ENCODE measurements around the gene MAGI3.
"Not testable (repeated sequence)": the region's sequence is repeated elsewhere in the genome, so short reads cannot be mapped to it uniquely, and the experiment has no call there.

MAGI3 gene

GRCh38 chr1:113565621-113566020, 175.3 kb downstream of the MAGI3 start:
- Histone ChIP-seq H3K36me3 (ENCODE audit: control insufficient read depth, insufficient read depth, low read length) (no peaks in the 10 kb centered on the region), H3K4me3 (replicated peaks; ENCODE audit: low read depth, low read length) (no peak overlapping the region), H3K27me3 (replicated peaks; ENCODE audit: control insufficient read depth, insufficient read depth, low read length) (no peaks in the 10 kb centered on the region)
- DNase-seq (ENCODE audit: extremely low read depth, insufficient read length), result no peak
- no peak for TF ChIP-seq CTCF (IDR thresholded peaks at IDR 0.05; ENCODE audit: insufficient read depth, low read length, poor library complexity, severe bottlenecking)

- no peaks in the 10 kb centered on the region for H3K27me3 ChIP-seq (replicated peaks; ENCODE audit: control insufficient read depth, insufficient read depth, low read length)
- H3K4me3 ChIP-seq (replicated peaks; ENCODE audit: low read depth, low read length), result no peak overlapping the region
- H3K36me3 ChIP-seq (ENCODE audit: control insufficient read depth, insufficient read depth, low read length), result no peaks in the 10 kb centered on the region
- TF ChIP-seq CTCF (IDR thresholded peaks at IDR 0.05; ENCODE audit: insufficient read depth, low read length, poor library complexity, severe bottlenecking), result no peak
- no peak for DNase-seq (ENCODE audit: extremely low read depth, insufficient read length)
These were observed 177.1 kb downstream of the MAGI3 start for GRCh38 chr1:113567427-113567826.

GRCh38 chr1:113575744-113576260, 185.5 kb downstream of the MAGI3 start:
- not testable (repeated sequence) for H3K36me3 ChIP-seq (ENCODE audit: control insufficient read depth, insufficient read depth, low read length); H3K4me3 ChIP-seq (replicated peaks; ENCODE audit: low read depth, low read length); DNase-seq (ENCODE audit: extremely low read depth, insufficient read length); H3K27me3 ChIP-seq (replicated peaks; ENCODE audit: control insufficient read depth, insufficient read depth, low read length)

- Histone ChIP-seq H3K36me3 (ENCODE audit: control insufficient read depth, insufficient read depth, low read length) (no peaks in the 10 kb centered on the region), H3K4me3 (replicated peaks; ENCODE audit: low read depth, low read length) (no peak overlapping the region), H3K27me3 (replicated peaks; ENCODE audit: control insufficient read depth, insufficient read depth, low read length) (no peaks in the 10 kb centered on the region)
- no peak for DNase-seq (ENCODE audit: extremely low read depth, insufficient read length)
- no peak for TF ChIP-seq CTCF (IDR thresholded peaks at IDR 0.05; ENCODE audit: insufficient read depth, low read length, poor library complexity, severe bottlenecking)
These were observed 186.0 kb downstream of the MAGI3 start for GRCh38 chr1:113576271-113576670.

GRCh38 chr1:113579256-113580018, 189.1 kb downstream of the MAGI3 start:
- H3K4me3 ChIP-seq (replicated peaks; ENCODE audit: low read depth, low read length), result no peak overlapping the region
- DNase-seq (ENCODE audit: extremely low read depth, insufficient read length), result no peak
- no peaks in the 10 kb centered on the region for H3K27me3 ChIP-seq (replicated peaks; ENCODE audit: control insufficient read depth, insufficient read depth, low read length)
- H3K36me3 ChIP-seq (ENCODE audit: control insufficient read depth, insufficient read depth, low read length), result no peaks in the 10 kb centered on the region
- no peak for TF ChIP-seq CTCF (IDR thresholded peaks at IDR 0.05; ENCODE audit: insufficient read depth, low read length, poor library complexity, severe bottlenecking)

GRCh38 chr1:113581323-113581722, 191.0 kb downstream of the MAGI3 start:
- no peak overlapping the region for H3K4me3 ChIP-seq (replicated peaks; ENCODE audit: low read depth, low read length)
- no peak for DNase-seq (ENCODE audit: extremely low read depth, insufficient read length)
- H3K27me3 ChIP-seq (replicated peaks; ENCODE audit: control insufficient read depth, insufficient read depth, low read length), result no peaks in the 10 kb centered on the region
- TF ChIP-seq CTCF (IDR thresholded peaks at IDR 0.05; ENCODE audit: insufficient read depth, low read length, poor library complexity, severe bottlenecking), result no peak
- H3K36me3 ChIP-seq (ENCODE audit: control insufficient read depth, insufficient read depth, low read length), result no peaks in the 10 kb centered on the region
